Muscle of arm (tissue), 12 donors: ENCODE data around the gene EEPD1. TPM values are rescaled to one million over a fixed set of nuclear protein-coding genes. Genes with fewer than 3 reads are reported as not detected.
"Not testable (repeated sequence)": the region's sequence is repeated elsewhere in the genome, so short reads cannot be mapped to it uniquely, and the experiment has no call there.

Experiments used
- DNase-seq: peaks from one replicate; pipeline ENCODE4 v3.0.0-alpha.2; 2013
- polyA plus RNA-seq, 12 donors: library from polyadenylated mRNA; unstranded; fragments of 120-200 nt; gene quantifications; one replicate each; pipeline ENCODE4 v1.2.1, GENCODE V29; 2013; ENCODE audit not compliant: insufficient read length in 12 of 12

Gene EEPD1
- polyA plus RNA-seq, 12 donors, result 5.2 to 21.0 (median 12.1) TPM; not detected in 1

DNA sequence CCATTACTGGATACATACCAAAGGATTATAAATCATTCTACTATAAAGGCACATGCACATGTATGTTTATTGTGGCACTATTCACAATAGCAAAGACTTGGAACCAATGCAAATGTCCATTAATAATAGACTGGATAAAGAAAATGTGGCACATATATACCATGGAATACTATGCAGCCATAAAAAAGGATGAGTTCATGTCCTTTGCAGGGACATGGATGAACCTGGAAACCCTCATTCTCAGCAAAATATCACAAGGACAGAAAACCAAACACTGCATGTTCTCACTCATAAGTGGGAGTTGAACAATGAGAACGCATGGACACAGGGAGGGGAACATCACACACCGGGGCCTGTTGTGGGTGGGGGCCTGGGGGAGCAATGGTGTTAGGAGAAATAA lies 27.4 kb upstream of the EEPD1 start:
- DNase-seq, result not testable (repeated sequence)

DNA sequence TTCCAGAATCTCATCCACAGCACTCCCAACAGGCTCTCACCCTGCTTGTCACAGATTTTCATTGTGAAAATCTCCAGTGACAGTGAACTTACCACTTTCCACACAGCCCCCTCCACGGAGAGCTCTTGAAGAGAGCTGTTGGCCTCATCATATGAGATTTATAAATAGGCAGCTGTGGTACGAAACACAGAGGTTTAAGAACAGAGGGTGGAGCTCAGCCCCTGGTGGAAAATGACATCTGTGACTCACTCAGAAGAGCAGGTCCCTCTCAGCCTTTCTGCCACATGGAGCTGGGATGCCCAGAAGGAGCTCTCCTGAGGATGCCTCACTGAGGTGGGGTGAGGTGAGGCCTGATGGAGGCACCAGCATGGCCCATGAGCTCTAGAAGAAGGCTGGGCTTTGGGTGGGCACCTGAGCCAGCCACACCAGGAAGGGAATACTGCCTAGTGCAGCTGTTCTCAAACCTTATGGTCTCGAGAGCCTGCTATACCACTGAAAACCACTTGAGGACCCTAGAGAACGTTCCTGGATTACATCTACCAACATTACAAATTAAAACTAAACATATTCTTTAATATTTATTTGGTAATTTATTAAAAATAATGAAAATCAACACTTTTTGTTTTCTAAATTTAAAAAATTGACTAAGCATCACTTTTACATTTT lies 25.8 kb upstream of the EEPD1 start:
- no peak for DNase-seq

DNA sequence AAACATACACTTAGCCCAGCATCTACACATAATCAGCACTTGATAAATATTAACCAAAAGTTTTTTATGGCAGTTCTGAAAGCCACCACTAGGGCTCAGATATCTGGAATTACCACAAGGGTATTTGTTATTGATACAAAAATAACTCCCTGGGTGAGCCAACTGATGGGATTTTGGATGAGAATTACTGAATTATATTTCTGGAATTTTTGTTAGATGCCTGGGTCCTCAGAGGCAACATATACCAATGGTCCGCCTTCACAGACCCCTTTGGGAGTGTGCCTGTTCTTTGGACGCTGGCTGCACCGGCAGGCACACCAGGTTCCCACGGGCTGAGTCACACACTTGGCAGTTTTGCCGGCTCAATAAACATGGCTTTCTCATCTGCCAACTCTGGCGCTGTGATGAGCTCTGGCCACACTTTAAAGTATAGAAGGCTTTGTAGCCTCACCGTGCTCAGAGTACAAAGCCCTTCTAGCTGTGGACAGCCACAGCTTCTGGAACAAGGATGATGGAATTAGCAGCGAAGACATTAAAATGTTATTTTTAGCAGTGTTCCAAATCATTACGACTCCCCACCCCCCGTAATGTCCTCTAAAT lies 24.5 kb upstream of the EEPD1 start:
- DNase-seq, result peak; percentile 43

DNA sequence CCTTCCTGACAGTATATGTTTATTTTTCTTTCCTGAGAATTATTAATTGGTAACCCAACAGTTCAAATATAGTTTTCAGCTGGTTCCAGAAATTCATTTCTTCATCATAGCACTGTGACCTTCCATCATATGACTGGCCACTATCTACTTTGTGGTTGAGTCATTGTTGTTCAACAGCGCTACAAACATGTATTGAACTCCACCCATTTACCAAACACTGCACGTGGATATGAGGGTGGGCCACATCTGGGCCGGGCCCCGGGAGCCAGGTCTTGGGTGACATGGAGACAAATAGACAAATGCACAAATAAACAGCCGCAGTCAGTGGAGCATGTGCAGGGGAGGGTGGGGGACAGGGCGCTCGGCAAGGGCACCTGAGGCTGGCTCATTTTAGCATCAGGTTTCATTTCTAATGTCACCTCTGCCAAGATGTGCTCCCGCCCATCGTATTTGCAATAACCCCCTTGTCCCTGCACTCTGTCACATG lies 24.0 kb upstream of the EEPD1 start:
- no peak for DNase-seq

DNA sequence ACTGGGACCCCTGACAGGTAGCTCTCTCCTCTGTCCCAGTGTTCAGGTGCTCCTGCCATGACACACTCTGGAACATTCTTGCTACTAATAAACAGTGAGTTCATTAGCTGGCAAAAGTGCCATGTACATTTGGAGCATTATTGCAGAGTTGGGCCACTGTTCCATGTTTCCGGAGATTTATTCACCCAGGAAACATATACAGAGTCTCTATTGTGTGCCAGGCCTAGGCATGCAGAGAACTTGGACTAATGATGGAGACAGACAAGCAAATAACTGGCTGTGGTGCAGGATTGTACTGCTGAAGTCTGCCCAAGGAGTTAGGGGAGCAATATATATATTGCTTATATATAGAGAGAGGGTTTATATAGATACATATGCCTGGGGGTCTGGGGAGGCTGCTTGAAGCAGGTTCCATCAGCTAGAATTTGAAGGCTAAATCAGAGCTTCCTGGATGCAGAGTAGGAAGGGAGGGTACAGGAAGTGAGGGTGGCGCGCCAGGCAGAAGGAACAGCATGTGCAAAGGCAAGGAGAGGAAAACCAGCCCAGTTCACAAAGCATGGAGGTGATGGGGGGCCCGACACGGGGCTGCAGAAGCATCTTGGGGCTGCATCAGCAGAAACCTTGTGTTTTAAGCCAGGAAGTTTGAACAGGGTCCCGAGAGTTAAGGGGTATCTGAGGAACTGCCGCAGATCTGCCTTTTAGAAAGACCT lies 22.7 kb upstream of the EEPD1 start:
- DNase-seq, result no peak

DNA sequence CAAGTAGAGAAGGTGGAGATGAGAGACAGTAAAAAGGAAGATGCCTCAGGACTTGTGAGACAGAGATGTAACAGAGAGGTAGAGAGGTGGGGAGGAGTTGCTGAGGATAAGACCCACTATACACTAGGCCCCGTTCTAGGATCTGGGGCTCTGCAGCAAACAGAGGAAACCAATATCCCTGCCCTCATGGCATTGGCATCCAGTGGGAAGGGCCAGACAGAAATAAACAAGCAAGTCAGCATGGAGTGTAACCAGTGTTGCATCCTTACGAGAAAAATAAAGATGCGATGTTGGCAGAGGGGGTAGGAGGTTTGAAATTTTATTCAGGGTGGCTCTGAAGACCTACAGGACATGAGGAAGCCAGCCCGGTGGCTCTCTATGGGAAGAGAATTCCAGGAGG lies 22.0 kb upstream of the EEPD1 start:
- no peak for DNase-seq

DNA sequence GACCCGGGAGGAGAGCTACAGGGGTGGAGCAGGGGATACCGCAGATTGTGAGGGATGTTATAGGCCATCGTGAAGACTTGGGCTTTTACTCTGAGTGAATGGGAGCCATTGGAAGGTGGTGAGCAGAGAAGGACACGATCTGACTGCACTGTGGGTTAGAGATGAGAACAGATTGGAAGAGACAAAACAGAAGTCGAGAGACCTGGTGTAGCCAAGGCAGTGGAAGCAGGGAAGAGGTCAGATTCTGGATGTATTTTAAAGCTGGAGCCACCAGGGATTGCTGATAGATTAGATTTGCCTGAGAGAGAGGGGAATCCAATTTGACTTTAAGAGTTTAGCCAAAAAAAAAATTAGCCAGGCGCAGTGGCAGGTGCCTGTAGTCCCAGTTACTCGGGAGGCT lies 21.6 kb upstream of the EEPD1 start:
- DNase-seq, result no peak

DNA sequence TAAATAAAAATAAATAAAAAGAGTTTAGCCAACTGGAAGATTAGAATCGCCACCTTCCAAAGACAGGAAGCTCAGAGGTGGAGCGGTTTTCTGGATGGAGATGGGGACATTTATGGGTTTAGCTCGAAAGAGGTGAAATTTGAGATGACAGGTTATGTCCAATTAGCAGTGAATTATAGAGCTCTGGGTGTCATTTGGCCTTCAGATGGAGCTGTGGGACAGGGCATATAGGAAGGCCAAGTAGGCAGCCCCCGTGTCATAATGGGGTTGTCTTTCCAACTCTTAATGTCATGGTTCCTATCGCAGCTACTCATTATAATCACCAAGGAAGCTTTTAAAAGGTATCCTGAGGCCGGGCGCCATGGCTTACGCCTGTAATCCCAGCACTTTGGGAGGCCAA lies 21.0 kb upstream of the EEPD1 start:
- no peak for DNase-seq

DNA sequence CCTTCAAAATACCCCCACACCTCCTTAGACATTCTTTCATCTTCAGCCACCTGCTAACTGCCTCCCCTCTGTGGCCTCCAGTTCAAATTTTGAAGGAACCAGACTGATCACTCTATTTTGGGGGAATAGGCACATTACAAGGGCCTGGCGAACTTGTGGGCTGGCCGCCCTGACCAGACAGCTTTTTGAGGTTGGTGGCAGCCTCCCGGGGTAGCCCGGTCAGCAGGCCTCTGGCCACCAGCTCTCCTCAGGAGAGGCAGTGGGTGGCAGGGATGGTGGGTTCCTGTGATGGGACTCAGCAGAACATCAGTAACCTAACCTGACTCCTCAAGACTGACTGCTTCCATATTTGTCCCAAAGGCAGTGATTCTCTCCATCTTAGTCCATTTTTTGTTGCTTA lies 17.4 kb upstream of the EEPD1 start:
- no peak for DNase-seq

DNA sequence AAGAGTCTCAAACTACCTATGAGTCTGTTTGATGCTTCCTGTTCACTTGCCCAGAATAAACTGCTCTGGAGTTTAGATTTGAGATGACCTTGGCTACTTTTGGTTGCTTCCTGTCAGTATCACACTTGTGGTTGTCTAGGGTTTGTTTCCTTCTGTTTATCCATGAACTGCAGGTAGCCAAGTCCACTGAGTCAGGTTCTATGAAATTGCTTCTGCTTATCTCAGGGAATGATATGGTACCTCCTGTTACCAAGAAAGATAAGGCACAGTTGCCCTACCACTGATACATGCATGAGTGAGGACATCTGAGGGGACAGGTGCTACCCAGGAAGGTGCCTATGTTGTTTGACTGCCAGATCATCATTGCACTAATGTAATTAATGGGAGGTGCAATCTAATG lies 15.8 kb upstream of the EEPD1 start:
- DNase-seq, result no peak

DNA sequence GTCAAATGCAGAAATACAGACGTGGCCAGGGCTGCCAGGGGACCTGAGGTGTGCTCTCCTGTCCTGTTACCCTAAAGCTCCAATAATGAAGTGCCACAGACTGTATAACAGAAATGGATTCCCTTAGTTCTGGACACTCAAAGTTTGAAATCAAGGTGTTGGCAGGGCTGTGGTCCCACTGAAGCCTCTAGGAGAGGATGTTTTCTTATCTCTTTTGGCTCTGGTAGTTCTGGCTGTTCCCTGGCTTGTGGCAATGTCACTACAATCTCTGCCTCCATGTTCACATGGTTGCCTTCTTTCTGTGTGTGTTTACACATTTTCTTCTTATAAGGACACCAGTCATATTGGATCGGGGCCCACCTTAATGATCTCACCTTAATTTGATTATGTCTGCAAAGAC lies 15.3 kb upstream of the EEPD1 start:
- DNase-seq, result no peak

DNA sequence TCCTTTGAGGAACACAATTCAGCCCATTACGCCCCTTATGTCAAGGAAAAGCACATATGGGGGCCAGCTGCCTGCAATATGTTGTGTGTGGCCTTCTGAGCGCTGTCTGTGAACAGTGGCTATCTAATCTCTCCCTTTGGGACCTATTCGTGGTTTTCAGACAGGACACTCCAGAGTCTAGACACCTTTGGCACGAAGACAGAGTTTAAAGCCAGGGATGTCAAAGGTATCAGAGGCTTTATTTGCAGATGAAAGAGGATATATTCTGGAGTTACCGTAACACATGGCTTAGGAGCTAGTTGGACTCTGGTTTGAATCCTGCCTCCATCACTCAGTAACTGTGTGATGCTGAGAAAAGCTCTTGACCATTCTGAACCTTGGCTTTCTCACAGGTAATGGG lies 14.8 kb upstream of the EEPD1 start:
- no peak for DNase-seq

DNA sequence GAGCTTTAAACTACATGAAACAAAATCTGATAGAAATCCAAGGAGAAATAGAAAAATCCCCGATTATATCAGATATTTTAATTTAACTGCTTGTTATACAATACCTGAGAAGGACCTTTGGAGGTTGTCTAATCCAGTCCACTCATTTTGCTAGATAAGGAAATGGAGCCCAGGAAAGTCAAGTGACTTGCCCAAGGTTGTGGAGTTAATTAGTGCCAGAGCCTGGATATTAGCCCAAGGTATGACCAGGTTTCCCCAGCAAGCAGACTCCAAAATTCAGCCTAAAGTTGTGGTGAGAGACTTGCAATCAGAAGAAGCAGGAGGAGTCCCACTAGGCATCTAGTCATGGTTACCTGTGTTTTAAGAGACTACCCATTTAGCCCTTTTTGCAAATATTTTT lies 11.7 kb upstream of the EEPD1 start:
- DNase-seq, result no peak

DNA sequence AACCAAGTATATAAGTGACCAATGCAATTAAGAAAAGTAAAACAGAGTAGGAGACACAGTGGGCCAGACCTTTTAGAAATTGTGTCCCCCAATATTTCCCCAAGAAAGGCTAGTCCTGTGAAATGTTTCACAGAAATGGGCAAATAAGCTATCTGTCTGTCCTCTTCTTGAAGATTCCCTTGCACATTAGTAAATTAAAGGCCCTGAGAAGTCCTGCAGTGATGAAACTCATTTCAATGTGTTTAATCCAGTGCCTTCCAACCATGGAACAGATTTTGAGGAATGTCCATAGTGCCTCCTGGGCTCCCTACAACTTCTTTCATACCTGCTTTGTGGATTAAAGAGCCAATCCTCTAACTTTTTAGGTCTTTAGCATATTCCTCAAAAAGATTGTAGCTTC lies 11.2 kb upstream of the EEPD1 start:
- no peak for DNase-seq

DNA sequence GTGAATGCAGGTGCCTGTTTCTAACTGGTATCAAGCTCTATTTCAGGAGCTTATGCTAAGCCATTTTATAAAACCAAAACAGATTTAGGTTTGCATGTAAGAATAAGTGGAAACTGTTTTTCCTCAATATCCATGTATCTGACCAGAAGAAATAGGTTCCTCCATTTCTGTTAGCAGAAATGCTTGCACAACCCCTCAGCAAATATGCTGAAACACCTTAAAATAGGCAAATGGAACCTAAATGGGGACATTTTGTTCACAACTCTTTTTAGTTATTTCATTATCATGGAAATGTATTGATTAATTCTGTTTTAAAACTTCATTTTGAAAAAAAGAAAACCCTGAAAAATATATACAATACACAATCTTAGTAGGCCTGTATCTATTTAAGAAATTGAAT lies 8.9 kb upstream of the EEPD1 start:
- DNase-seq, result no peak

DNA sequence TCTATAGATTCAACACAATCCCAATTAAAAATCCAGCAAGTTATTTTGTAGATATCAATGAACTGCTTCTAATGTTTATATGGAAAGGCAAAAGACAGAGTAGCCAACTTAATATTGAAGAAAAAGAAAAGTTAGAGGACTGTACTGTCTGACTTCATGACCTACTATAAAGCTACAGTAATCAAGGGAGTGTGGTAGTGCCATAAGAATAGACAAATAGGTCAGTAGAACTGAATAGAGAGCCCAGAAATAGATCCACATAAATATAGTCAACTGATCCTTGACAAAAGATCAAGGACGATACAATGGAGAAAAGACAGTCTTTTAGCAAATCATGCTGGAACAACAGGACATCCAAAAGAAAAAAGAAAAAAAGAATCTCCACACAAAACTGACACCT lies 7.4 kb upstream of the EEPD1 start:
- no peak for DNase-seq

DNA sequence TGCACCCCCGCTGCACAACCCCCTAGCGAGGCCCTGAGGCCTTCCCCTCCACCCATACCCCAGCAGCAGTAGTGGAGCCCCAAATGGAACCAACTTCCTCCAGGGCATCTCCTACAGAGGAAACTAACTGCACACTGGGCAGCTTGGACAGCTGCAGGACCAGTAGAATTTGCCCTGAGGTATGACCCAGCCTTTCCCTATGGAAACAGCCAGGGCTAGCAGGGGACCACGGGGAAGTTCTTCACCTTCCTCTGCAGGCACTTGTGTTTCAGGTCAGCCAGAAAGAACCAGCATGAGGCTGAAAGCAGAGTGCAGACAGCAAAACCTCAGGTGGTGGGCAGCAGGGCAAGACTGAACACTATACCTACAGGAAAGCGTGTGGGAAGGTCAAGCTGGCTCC lies 5.7 kb upstream of the EEPD1 start:
- no peak for DNase-seq

DNA sequence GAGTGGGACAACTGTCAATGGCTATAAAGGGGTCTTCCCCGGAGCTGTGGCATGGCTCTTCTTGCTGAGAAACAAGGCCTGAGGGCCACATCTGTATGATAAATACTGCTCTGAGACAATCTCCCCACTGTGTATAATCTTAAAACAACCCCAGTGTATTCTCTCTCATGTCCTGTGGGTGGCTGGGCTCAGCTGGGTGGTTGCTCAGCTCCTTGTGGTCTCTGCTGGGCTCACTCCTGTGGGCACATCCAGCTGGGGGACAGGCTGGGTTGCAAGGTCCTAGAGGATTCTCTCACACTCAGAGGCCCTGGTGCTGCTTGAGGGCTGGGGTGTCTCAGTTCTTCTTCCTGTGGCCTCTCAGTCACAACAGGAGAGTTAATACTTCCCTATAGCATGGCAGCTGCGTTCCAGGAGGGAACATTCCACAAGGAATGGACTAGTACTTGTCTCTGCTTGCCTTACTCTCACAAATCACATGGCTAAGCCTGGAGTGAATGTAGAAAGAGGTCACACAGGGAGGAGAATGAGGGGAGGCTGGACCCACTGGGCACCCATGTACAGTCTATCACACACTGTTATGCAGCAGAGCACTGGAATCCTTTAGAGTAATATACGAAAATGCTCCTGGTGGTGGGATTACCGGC lies 4.5 kb upstream of the EEPD1 start:
- no peak for DNase-seq

DNA sequence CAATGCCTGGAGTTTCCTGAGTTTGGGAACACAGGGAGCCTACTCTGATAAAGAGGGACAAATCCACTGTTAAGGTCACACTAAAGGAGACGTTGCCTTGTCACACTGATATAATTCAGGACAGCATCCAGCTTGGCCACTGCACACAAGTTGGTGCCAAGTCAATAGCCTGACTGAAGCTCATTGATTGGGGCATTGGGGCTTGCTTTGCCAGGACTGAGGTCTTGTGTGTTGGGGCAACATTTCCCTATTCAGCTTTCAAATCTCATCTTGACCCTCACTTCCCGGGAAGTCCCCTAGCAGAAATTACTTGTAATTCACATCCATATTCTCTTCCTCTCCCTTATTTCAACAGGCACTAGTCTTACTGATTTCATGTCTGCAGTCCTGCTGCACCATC lies 3.8 kb upstream of the EEPD1 start:
- not testable (repeated sequence) for DNase-seq

DNA sequence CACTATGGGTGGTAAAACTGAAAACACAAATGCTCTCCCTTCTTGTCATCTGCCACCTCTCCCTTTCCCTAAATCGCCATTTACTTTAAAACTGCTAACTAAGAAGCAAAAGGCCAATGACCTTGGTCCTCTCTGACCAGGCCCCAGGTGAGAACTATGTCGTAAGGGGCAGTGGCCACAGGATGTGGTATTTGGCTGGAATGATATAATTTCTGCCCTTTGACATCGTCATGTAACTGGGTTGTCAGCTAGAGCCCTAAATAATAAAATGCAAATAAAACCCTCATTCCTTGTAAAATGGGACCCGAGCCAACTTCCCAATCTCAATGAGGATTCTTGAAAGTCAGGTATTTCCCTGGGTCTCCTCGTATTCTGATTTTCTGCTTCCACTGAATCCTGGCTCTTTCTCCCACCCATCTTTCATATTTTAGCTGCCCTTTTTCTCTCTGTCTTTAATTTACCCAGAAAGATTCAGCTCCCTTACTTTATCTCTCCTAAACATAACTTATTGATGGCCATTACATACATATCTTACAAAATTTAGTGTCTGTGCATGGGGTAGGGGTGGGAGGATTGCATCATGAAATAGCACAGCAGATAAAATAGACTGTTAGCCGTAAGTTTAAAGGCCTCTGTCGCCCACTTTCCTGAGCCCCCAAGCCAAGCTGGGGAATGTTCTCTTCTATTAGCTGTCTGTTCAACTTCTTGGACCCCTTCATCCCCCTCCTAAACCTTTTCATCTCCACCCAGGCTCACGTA lies 3.2 kb upstream of the EEPD1 start:
- DNase-seq, result no peak

DNA sequence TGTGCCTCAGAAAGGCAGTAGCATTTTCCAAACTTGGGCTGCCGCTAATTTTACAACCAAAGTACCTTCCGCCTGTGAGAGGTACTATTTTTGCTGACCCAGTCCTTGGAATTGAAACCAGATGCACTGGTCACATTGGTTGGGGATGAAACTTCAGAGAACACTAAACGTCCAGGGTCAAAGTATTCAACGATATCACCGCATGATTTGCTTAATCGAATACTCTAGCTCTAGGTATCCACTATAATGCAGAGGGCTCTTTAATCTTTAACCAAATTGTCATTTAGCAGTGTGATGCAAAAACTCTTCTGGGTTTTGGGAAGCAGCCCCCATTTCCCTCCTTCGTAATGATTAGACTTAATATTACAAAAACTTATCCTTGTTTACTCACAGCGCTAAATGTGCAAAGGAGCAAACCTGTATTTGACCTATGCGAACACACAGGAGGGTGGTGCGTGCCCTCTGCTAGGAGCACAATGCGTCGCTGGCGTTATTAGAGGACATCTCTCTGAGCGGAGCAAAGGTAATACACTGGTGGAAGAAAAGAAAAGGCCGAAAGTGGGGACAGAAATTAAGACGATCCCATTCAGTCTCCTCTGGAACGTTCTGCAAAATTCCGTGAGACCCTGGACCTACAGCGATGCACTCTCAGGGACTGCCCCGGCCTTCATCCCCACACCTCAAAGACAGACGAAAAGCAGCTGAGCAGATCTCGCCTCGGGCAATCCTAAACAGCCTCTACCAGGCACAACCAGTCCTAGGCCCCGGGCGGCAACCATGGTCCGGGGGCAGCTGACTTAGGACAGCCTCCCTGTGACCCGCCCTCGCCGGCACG lies 916 bp upstream of the EEPD1 start:
- DNase-seq, result no peak
